H1 (cell line): ENCODE results near the gene RSPH6A. TPM values are rescaled to one million over a fixed set of nuclear protein-coding genes. Genes with fewer than 3 reads are reported as not detected.

ENCODE experiments used
- CTCF ChIA-PET: fragments of 300-600 bp; sonication (Branson Sonifier 250); formaldehyde crosslinking; loops from one replicate; lab custom pipeline; 2021; ENCODE audit not compliant: partially characterized antibody; lab: Charles Lee
- POLR2A ChIA-PET: fragments of 300-600 bp; sonication (Branson Sonifier 250); formaldehyde crosslinking; loops from one replicate; lab custom pipeline; 2021; ENCODE audit warnings: inconsistent platforms; ENCODE audit not compliant: partially characterized antibody; lab: Charles Lee
- DNase-seq, 2 experiments: peaks; one replicate each; pipeline versions ENCODE4 v3.0.0 to v3.0.0-alpha.2; 2010 to 2022; ENCODE audit warnings: low spot score in 2 of 2, low read depth in 1 of 2, mixed read lengths in 1 of 2
- FAIRE-seq: peaks from 2 replicates; lab custom pipeline; 2011; peaks lifted over from hg19 to GRCh38; lab: Jason Lieb, UNC
- H2AFZ ChIP-seq: 2 replicates; pipeline ENCODE4 v1.8.1; 2012; ENCODE audit warnings: low read length, inconsistent platforms
- H2AK5ac ChIP-seq: 2 replicates; pipeline ENCODE4 v1.6.1; 2013; ENCODE audit warnings: low read depth, low read length
- H2BK120ac ChIP-seq: replicated peaks from 2 replicates; pipeline ENCODE3; 2013; ENCODE audit warnings: low read depth, low read length, inconsistent platforms
- H2BK12ac ChIP-seq: 2 replicates; pipeline ENCODE4 v1.6.1; 2013; ENCODE audit warnings: low read depth, low read length
- H2BK15ac ChIP-seq: 2 replicates; pipeline ENCODE4 v1.6.1; 2013; ENCODE audit warnings: low read length
- H2BK20ac ChIP-seq: 2 replicates; pipeline ENCODE4 v1.6.1; 2013; ENCODE audit warnings: low read length
- H2BK5ac ChIP-seq: 2 replicates; pipeline ENCODE4 v1.6.1; 2013; ENCODE audit warnings: low read depth, low read length
- H3K14ac ChIP-seq: 2 replicates; pipeline ENCODE4 v1.6.1; 2013; ENCODE audit warnings: inconsistent platforms; ENCODE audit not compliant: insufficient read length
- H3K18ac ChIP-seq: 2 replicates; pipeline ENCODE4 v1.6.1; 2013; ENCODE audit warnings: low read length; ENCODE audit errors: extremely low read depth
- H3K23ac ChIP-seq: 2 replicates; pipeline ENCODE4 v1.6.1; 2013; ENCODE audit warnings: inconsistent platforms; ENCODE audit not compliant: insufficient read length
- H3K23me2 ChIP-seq: 2 replicates; pipeline ENCODE4 v1.6.1; 2013; ENCODE audit warnings: low read depth, low read length
- H3K27ac ChIP-seq: 2 replicates; pipeline ENCODE4 v1.6.1; 2011; ENCODE audit warnings: low read depth, low read length, inconsistent platforms
- H3K27me3 ChIP-seq, 4 experiments: replicated peaks in 1 of 4; 1 replicate in 1 of 4; 2 replicates in 3 of 4; pipeline versions ENCODE4 v1.6.1 to v1.8.1; 2011 to 2013; ENCODE audit warnings: low read length in 3 of 4, mild to moderate bottlenecking in 3 of 4, inconsistent platforms in 2 of 4, mixed read lengths in 2 of 4, moderate library complexity in 1 of 4; ENCODE audit not compliant: control insufficient read depth in 3 of 4, insufficient read depth in 3 of 4; ENCODE audit errors: extremely low read depth in 1 of 4
- H3K36me3 ChIP-seq, 4 experiments: 2 replicates each; pipeline versions ENCODE4 v1.6.1 to v1.8.1; 2011 to 2013; ENCODE audit warnings: mild to moderate bottlenecking in 4 of 4, low read length in 3 of 4, moderate library complexity in 2 of 4, control low read depth in 1 of 4, inconsistent platforms in 1 of 4; ENCODE audit not compliant: insufficient read depth in 4 of 4, control insufficient read depth in 2 of 4
- H3K4ac ChIP-seq: replicated peaks from 2 replicates; pipeline ENCODE3; 2013; ENCODE audit warnings: low read length, low read depth, mixed read lengths, inconsistent platforms; ENCODE audit not compliant: insufficient read length
- H3K4me1 ChIP-seq, 4 experiments: replicated peaks in 1 of 4; 1 replicate in 1 of 4; 2 replicates in 3 of 4; pipeline versions ENCODE4 v1.6.1 to v1.8.1; 2011 to 2013; ENCODE audit warnings: low read length in 3 of 4, inconsistent platforms in 2 of 4, mixed read lengths in 1 of 4; ENCODE audit not compliant: insufficient read depth in 4 of 4, control insufficient read depth in 3 of 4
- H3K4me2 ChIP-seq, 2 experiments: 2 replicates each; pipeline versions ENCODE4 v1.6.1 to v1.8.1; 2011 to 2013; ENCODE audit warnings: low read depth in 2 of 2, low read length in 2 of 2, control low read depth in 1 of 2, inconsistent platforms in 1 of 2, mild to moderate bottlenecking in 1 of 2; ENCODE audit not compliant: insufficient read depth in 1 of 2
- H3K4me3 ChIP-seq, 4 experiments: fragments of 200-600, 300-600 bp in 1 of 4; sonication (generic), shearing (Covaris generic), sonication (Bioruptor Twin) in 1 of 4; 2 replicates each; pipeline versions ENCODE4 v1.5.1 to v1.8.1; 2011 to 2016; ENCODE audit warnings: low read length in 4 of 4, low read depth in 3 of 4, control low read depth in 2 of 4, inconsistent platforms in 2 of 4, mild to moderate bottlenecking in 2 of 4, mixed read lengths in 1 of 4, moderate library complexity in 1 of 4; ENCODE audit not compliant: insufficient read depth in 2 of 4; ENCODE audit errors: extremely low read depth in 1 of 4
- H3K56ac ChIP-seq: replicated peaks from 2 replicates; pipeline ENCODE3; 2013; ENCODE audit warnings: low read depth, mild to moderate bottlenecking, mixed read lengths, low read length, inconsistent platforms; ENCODE audit not compliant: insufficient read length
- H3K79me1 ChIP-seq: 2 replicates; pipeline ENCODE4 v1.6.1; 2013; ENCODE audit warnings: low read depth, low read length, control low read depth
- H3K79me2 ChIP-seq, 2 experiments: 2 replicates each; pipeline versions ENCODE4 v1.6.1 to v1.8.1; 2012 to 2013; ENCODE audit warnings: low read length in 2 of 2, mild to moderate bottlenecking in 2 of 2, inconsistent platforms in 1 of 2; ENCODE audit not compliant: insufficient read depth in 2 of 2, control insufficient read depth in 1 of 2
- H3K9ac ChIP-seq, 4 experiments: replicated peaks in 1 of 4; 1 replicate in 1 of 4; 2 replicates in 3 of 4; pipeline versions ENCODE4 v1.6.1 to v1.8.1; 2011 to 2013; ENCODE audit warnings: low read depth in 3 of 4, low read length in 3 of 4, control low read depth in 2 of 4, mild to moderate bottlenecking in 2 of 4, moderate library complexity in 2 of 4, inconsistent platforms in 1 of 4; ENCODE audit errors: extremely low read depth in 1 of 4
- H3K9me3 ChIP-seq, 2 experiments: 2 replicates each; pipeline versions ENCODE4 v1.6.1 to v1.8.1; 2012 to 2013; ENCODE audit warnings: mild to moderate bottlenecking in 2 of 2, moderate library complexity in 2 of 2, control low read depth in 1 of 2, inconsistent platforms in 1 of 2, low read depth in 1 of 2, low read length in 1 of 2, mixed read lengths in 1 of 2; ENCODE audit not compliant: insufficient read depth in 2 of 2
- H4K20me1 ChIP-seq, 2 experiments: replicated peaks in 1 of 2; 2 replicates each; pipeline versions ENCODE3 to v1.8.1; 2011 to 2013; ENCODE audit warnings: inconsistent platforms in 2 of 2, low read length in 2 of 2, mild to moderate bottlenecking in 1 of 2; ENCODE audit not compliant: insufficient read depth in 2 of 2, control insufficient read depth in 1 of 2
- H4K5ac ChIP-seq: 2 replicates; pipeline ENCODE4 v1.6.1; 2013; ENCODE audit warnings: low read length, low read depth, mixed read lengths, inconsistent platforms; ENCODE audit not compliant: insufficient read length
- H4K8ac ChIP-seq: 2 replicates; pipeline ENCODE4 v1.8.0; 2013; ENCODE audit warnings: mild to moderate bottlenecking, moderate library complexity, low read length, inconsistent platforms; ENCODE audit not compliant: insufficient read depth; ENCODE audit errors: extremely low read depth
- H4K91ac ChIP-seq: replicated peaks from 2 replicates; pipeline ENCODE3; 2013; ENCODE audit warnings: low read length, mixed read lengths, inconsistent platforms; ENCODE audit not compliant: insufficient read length
- ATF3 ChIP-seq: IDR thresholded peaks from 2 replicates; pipeline ENCODE4 v1.6.1; 2011; ENCODE audit warnings: low read depth, mild to moderate bottlenecking, low read length; ENCODE audit not compliant: insufficient read depth
- CBX5 ChIP-seq: fragments of 300-800, 300-1000 bp; sonication (generic); IDR thresholded peaks from 2 replicates; pipeline ENCODE4 v1.7.1; 2016; ENCODE audit warnings: antibody characterized with exemption, low read length, low read depth
- EGR1 ChIP-seq: IDR thresholded peaks from 2 replicates; pipeline ENCODE4 v1.6.1; 2011; ENCODE audit warnings: low read depth, low read length, borderline replicate concordance
- EZH2 ChIP-seq: fragments of 200-600 bp; sonication (generic); IDR thresholded peaks from 2 replicates; pipeline ENCODE4 v1.7.1; 2012; ENCODE audit warnings: low read depth, mild to moderate bottlenecking, moderate library complexity, low read length, inconsistent platforms; ENCODE audit not compliant: severe bottlenecking
- GABPA ChIP-seq: IDR thresholded peaks from 2 replicates; pipeline ENCODE4 v1.6.1; 2011; ENCODE audit warnings: mild to moderate bottlenecking, low read length, moderate library complexity, borderline replicate concordance; ENCODE audit not compliant: insufficient read depth
- JUN ChIP-seq: IDR thresholded peaks from 2 replicates; pipeline ENCODE4 v1.6.1; 2011; ENCODE audit warnings: low read depth, mild to moderate bottlenecking, improper control_type of control experiment, low read length
- KDM1A ChIP-seq: fragments of 200-600, 300-600 bp; sonication (generic); IDR thresholded peaks from 2 replicates; pipeline ENCODE4 v1.7.1; 2016; ENCODE audit warnings: mild to moderate bottlenecking, low read length, borderline replicate concordance
- POLR2A ChIP-seq, 2 experiments: IDR thresholded peaks; 1 replicate in 1 of 2; 2 replicates in 1 of 2; pipeline ENCODE4 v1.6.1; 2011; ENCODE audit warnings: low read depth in 2 of 2, low read length in 2 of 2, mild to moderate bottlenecking in 2 of 2; ENCODE audit errors: control extremely low read depth in 1 of 2
- RAD21 ChIP-seq, 2 experiments: IDR thresholded peaks in 1 of 2; conservative IDR thresholded peaks in 1 of 2; 2 replicates each; pipeline ENCODE4 v1.6.1; 2011; ENCODE audit warnings: low read depth in 2 of 2, low read length in 2 of 2, improper control_type of control experiment in 1 of 2, inconsistent platforms in 1 of 2, mild to moderate bottlenecking in 1 of 2, moderate library complexity in 1 of 2
- WGBS, 2 experiments: shearing (Covaris generic) in 1 of 2; methylation state at CpG; one replicate each; pipeline versions ENCODE4 v1.1.6 to v1.1.7; 2013 to 2015; ENCODE audit warnings: low lambda C conversion rate in 2 of 2, mixed read lengths in 2 of 2, inconsistent platforms in 1 of 2, low coverage in 1 of 2, missing lambda C conversion rate in 1 of 2; ENCODE audit not compliant: insufficient replicate concordance in 2 of 2, insufficient coverage in 1 of 2, insufficient read length in 1 of 2; ENCODE audit errors: extremely low coverage in 1 of 2, missing lambda C conversion rate in 1 of 2; 5-methylcytosine and 5-hydroxymethylcytosine counted together
- polyA plus RNA-seq, 7 experiments: library from polyadenylated mRNA; depleted of rRNA in 3 of 7; stranded (reverse) in 5 of 7; unstranded in 2 of 7; fragments of >200 nt in 5 of 7; fragments of 200-250 nt in 2 of 7; gene quantifications; 1 replicate in 5 of 7; 2 replicates in 1 of 7; 4 replicates in 1 of 7; pipeline versions ENCODE4 v1.2.1 to v1.2.3, GENCODE V29; 2011 to 2013; ENCODE audit warnings: missing spikeins in 2 of 7, mixed read lengths in 2 of 7
- total RNA-seq: library from RNA; stranded (reverse); fragmentation: NEBNext Ultra II Directional; extraction: Animal tissue kit (Norgen Biotek cat#: 25700); gene quantifications from 2 replicates; pipeline ENCODE4 v1.2.1, GENCODE V29; 2021
- TF ChIP-seq, protein P1 (sequence below): IDR thresholded peaks from 2 replicates; pipeline ENCODE4 v1.6.1; 2011; ENCODE audit warnings: low read length, improper control_type of control experiment

RSPH6A gene
- total and polyA plus RNA-seq, 2 of the 8 experiments (the other 6 are each of a cell fraction or from before 2014, with no cell fraction given): 0.05 to 0.19 TPM

- CTCF ChIA-PET: interaction anchor here (1.0 to 2.4 kb wide), 4 partner anchors 9 to 13 kb away, joined by 3 to 16 read pairs (median 11); no protein-coding TSS in a partner anchor
- H2AFZ ChIP-seq: no peak overlapping the region
- no peak overlapping the region for H3K4ac ChIP-seq
- H3K36me3 ChIP-seq: no peaks in the 10 kb centered on the region
- H4K91ac ChIP-seq: peak overlapping the region; percentile 34
- H4K20me1 ChIP-seq: peaks cover 0 to 3% of the 10 kb centered on the region in 2 experiments
- no peak overlapping the region for H3K56ac ChIP-seq
- H3K23ac ChIP-seq: no peak overlapping the region
- no peaks in the 10 kb centered on the region for H3K9me3 ChIP-seq
- H2BK15ac ChIP-seq: peak overlapping the region; percentile 61; the same call in 1 of the 2 replicates
- no peak overlapping the region; a peak in 1 of 4 replicates for H3K4me2 ChIP-seq
- FAIRE-seq: no peak
- WGBS, 2 experiments: 81% methylated on average over 20 of the region's 23 CpGs; no CpG with 5 or more reads in 1 of the 2 experiments
- H2BK120ac ChIP-seq: no peak overlapping the region
- DNase-seq: no peak
- POLR2A ChIA-PET: interaction anchor here (0.5 to 16.2 kb wide), 8 partner anchors 12 to 147 kb away, joined by 3 to 284 read pairs (median 60); partner anchors contain the start of genes FBXO46, MEIOSIN and RSPH6A
- H2BK5ac ChIP-seq: peak overlapping the region; percentile 80
- H3K27me3 ChIP-seq: peaks cover 0 to 2% (median 0%) of the 10 kb centered on the region in 4 experiments; a peak in 1 of 7 replicates
- H3K79me1 ChIP-seq: no peaks in the 10 kb centered on the region
- H2BK12ac ChIP-seq: peak overlapping the region; percentile 84; the same call in 1 of the 2 replicates
- H3K23me2 ChIP-seq: peaks cover 21% of the 10 kb centered on the region
- no peak overlapping the region for H2BK20ac ChIP-seq
- H3K9ac ChIP-seq: no peak overlapping the region
- no peak overlapping the region for H3K18ac ChIP-seq
- peaks cover 7 to 37% (median 29%) of the 10 kb centered on the region in 4 experiments for H3K4me1 ChIP-seq
- H4K5ac ChIP-seq: no peak overlapping the region
- no peak overlapping the region for H3K14ac ChIP-seq
- H2AK5ac ChIP-seq: peak overlapping the region; percentile 60; the same call in 1 of the 2 replicates
- peak overlapping the region; percentile 71; the same call in 1 of the 2 replicates for H4K8ac ChIP-seq
- no peak overlapping the region for H3K27ac ChIP-seq
- H3K4me3 ChIP-seq: no peak overlapping the region; a peak in 1 of 8 replicates
- H3K79me2 ChIP-seq: no peaks in the 10 kb centered on the region
- TF ChIP-seq POLR2A (IDR thresholded peaks at IDR 0.05; ENCODE audit: control extremely low read depth in 1 of 2, low read depth in 2 of 2, low read length in 2 of 2) (no peak), GABPA (no peak), ATF3 (no peak), EGR1 (no peak), CBX5 (no peak), KDM1A (no peak), EZH2 (no peak), RAD21 (IDR thresholded peaks at IDR 0.05 in 1 of 2, conservative IDR thresholded peaks at IDR 0.05 in 1 of 2; ENCODE audit: low read depth in 2 of 2, low read length in 2 of 2) (no peak), JUN (no peak)
- TF ChIP-seq, protein P1, sequence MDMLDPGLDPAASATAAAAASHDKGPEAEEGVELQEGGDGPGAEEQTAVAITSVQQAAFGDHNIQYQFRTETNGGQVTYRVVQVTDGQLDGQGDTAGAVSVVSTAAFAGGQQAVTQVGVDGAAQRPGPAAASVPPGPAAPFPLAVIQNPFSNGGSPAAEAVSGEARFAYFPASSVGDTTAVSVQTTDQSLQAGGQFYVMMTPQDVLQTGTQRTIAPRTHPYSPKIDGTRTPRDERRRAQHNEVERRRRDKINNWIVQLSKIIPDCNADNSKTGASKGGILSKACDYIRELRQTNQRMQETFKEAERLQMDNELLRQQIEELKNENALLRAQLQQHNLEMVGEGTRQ: no peak
These were observed 49.3 kb downstream of the RSPH6A start for GRCh38 chr19:45765702-45766295.
